ENCODE results near the gene SGK2.

The SGK2 gene

DNA sequence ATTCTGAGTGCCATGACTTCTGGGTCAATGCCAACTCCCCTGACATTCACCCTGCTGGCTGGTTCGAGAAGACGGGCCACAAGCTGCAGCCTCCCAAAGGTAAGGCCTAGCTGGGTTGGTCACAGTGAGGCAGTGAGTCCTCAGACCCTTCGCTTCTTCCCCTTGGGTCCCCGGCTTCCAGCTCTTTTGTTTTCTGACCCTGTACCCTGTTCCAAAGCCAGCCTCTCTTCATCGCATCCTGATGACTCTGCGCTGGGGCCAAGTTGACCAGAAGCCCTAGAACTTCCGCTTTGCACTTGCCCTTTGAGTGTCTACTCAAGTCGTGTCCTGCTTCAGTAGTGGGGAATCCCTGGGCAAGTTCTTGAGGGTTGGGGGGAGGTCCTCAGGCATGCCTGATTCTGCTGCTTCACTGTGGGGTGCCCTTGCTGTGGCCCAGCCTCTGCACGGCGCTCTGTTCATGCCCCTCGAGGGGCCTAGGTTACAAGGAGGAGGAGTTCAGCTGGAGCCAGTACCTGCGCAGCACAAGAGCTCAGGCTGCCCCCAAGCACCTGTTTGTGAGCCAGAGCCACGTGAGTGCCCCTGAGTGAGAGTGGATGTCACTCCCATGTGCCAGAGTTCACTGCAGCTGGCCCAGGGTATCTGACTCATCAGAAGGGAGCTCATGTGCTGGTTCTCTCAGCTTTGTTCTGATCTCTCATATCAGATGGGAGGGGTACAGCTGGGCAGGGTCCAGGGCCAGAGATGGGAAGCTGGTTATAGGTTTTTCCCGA lies 28.3 kb upstream of the SGK2 start (continued):
- TF ChIP-seq ZNF514 (tag by site-specific recombination; IDR thresholded peaks at IDR 0.05), result no peak
- no peak for TF ChIP-seq ZNF626 (tag by site-specific recombination; IDR thresholded peaks at IDR 0.05)
- TF ChIP-seq ZNF510 (tag by site-specific recombination; IDR thresholded peaks at IDR 0.05; ENCODE audit: insufficient replicate concordance), result no peak
- TF ChIP-seq KLF9 (tag by site-specific recombination; IDR thresholded peaks at IDR 0.05; ENCODE audit: low read depth), result no peak
- no peak for TF ChIP-seq ZNF624 (tag by site-specific recombination; IDR thresholded peaks at IDR 0.05)
- no peak for TF ChIP-seq ZNF654 (tag by site-specific recombination; IDR thresholded peaks at IDR 0.05; ENCODE audit: low read depth)

DNA sequence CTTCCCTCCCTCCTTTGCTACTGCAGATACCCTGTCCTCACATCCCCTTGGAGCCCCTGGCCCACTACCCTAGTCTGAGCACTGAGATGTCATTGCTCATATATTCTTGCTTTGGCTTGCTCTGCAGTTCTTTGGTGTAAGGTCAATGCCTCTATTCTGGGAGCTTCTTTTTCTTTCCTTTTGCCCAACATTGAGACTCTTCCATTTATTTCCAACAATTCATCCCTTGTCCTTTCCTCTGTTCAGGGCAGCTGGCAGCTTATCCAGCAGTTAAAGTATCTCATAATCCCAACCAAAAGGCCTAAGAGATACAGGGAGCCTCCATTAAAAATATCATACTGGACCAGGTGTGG lies 27.8 kb upstream of the SGK2 start:
- Histone ChIP-seq H3K9me3 (ENCODE audit: control insufficient read depth, insufficient read depth, low read depth, low read length) (no peaks in the 10 kb centered on the region), H3K36me3 (ENCODE audit: control insufficient read depth in 2 of 2, insufficient read depth in 1 of 2, low read length in 2 of 2) (peaks cover 0 to 62% of the 10 kb centered on the region in 2 experiments; a peak in 1 of 3 replicates), H3K27ac (ENCODE audit: extremely low read depth, low read depth, low read length) (no peak overlapping the region), H3K4me1 (ENCODE audit: control insufficient read depth, insufficient read depth, low read length) (no peaks in the 10 kb centered on the region), H3K4me3 (ENCODE audit: low read depth, low read length) (no peak overlapping the region)
- TF ChIP-seq ZNF416 (tag by site-specific recombination; IDR thresholded peaks at IDR 0.05), result no peak
- TF ChIP-seq, protein P1, sequence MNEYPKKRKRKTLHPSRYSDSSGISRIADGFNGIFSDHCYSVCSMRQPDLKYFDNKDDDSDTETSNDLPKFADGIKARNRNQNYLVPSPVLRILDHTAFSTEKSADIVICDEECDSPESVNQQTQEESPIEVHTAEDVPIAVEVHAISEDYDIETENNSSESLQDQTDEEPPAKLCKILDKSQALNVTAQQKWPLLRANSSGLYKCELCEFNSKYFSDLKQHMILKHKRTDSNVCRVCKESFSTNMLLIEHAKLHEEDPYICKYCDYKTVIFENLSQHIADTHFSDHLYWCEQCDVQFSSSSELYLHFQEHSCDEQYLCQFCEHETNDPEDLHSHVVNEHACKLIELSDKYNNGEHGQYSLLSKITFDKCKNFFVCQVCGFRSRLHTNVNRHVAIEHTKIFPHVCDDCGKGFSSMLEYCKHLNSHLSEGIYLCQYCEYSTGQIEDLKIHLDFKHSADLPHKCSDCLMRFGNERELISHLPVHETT (tag by site-specific recombination; IDR thresholded peaks at IDR 0.05), result no peak
- TF ChIP-seq ZNF354C (tag by site-specific recombination; IDR thresholded peaks at IDR 0.05; ENCODE audit: borderline replicate concordance, low read depth), result no peak
- no peak for TF ChIP-seq ZNF776 (tag by site-specific recombination; IDR thresholded peaks at IDR 0.05; ENCODE audit: borderline replicate concordance)
- TF ChIP-seq IKZF3 (tag by site-specific recombination; IDR thresholded peaks at IDR 0.05), result no peak
- no peak for TF ChIP-seq KLF16 (tag by site-specific recombination; IDR thresholded peaks at IDR 0.05)
- TF ChIP-seq SP7 (tag by site-specific recombination; IDR thresholded peaks at IDR 0.05), result no peak
- no peak for TF ChIP-seq ZNF501 (tag by site-specific recombination; IDR thresholded peaks at IDR 0.05)
- TF ChIP-seq, protein P2, sequence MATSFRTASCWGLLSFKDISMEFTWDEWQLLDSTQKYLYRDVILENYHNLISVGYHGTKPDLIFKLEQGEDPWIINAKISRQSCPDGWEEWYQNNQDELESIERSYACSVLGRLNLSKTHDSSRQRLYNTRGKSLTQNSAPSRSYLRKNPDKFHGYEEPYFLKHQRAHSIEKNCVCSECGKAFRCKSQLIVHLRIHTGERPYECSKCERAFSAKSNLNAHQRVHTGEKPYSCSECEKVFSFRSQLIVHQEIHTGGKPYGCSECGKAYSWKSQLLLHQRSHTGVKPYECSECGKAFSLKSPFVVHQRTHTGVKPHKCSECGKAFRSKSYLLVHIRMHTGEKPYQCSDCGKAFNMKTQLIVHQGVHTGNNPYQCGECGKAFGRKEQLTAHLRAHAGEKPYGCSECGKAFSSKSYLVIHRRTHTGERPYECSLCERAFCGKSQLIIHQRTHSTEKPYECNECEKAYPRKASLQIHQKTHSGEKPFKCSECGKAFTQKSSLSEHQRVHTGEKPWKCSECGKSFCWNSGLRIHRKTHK (tag by site-specific recombination; IDR thresholded peaks at IDR 0.05), result no peak
- no peak for TF ChIP-seq GLI4 (tag by site-specific recombination; IDR thresholded peaks at IDR 0.05)
- TF ChIP-seq, protein P3, sequence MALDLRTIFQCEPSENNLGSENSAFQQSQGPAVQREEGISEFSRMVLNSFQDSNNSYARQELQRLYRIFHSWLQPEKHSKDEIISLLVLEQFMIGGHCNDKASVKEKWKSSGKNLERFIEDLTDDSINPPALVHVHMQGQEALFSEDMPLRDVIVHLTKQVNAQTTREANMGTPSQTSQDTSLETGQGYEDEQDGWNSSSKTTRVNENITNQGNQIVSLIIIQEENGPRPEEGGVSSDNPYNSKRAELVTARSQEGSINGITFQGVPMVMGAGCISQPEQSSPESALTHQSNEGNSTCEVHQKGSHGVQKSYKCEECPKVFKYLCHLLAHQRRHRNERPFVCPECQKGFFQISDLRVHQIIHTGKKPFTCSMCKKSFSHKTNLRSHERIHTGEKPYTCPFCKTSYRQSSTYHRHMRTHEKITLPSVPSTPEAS (tag by site-specific recombination; IDR thresholded peaks at IDR 0.05), result no peak
- TF ChIP-seq, protein P4, sequence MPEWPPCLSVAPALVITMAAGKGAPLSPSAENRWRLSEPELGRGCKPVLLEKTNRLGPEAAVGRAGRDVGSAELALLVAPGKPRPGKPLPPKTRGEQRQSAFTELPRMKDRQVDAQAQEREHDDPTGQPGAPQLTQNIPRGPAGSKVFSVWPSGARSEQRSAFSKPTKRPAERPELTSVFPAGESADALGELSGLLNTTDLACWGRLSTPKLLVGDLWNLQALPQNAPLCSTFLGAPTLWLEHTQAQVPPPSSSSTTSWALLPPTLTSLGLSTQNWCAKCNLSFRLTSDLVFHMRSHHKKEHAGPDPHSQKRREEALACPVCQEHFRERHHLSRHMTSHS (tag by site-specific recombination; IDR thresholded peaks at IDR 0.05), result no peak
- TF ChIP-seq, protein P5, sequence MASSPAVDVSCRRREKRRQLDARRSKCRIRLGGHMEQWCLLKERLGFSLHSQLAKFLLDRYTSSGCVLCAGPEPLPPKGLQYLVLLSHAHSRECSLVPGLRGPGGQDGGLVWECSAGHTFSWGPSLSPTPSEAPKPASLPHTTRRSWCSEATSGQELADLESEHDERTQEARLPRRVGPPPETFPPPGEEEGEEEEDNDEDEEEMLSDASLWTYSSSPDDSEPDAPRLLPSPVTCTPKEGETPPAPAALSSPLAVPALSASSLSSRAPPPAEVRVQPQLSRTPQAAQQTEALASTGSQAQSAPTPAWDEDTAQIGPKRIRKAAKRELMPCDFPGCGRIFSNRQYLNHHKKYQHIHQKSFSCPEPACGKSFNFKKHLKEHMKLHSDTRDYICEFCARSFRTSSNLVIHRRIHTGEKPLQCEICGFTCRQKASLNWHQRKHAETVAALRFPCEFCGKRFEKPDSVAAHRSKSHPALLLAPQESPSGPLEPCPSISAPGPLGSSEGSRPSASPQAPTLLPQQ (tag by site-specific recombination; IDR thresholded peaks at IDR 0.05), result no peak
- TF ChIP-seq ZNF571 (tag by site-specific recombination; IDR thresholded peaks at IDR 0.05), result no peak
- ChIA-PET POLR2A (interaction anchor here (2.7 kb wide), 1 partner anchor 17 kb away, joined by 12 read pairs; no protein-coding TSS in a partner anchor), CTCF (no interaction called here)

Measured in HEK293 (cell line).